Kidney epithelial cell (primary cell): ENCODE measurements around the gene DLG2. TPM values are rescaled to one million over a fixed set of nuclear protein-coding genes. Genes with fewer than 3 reads are reported as not detected.

Experiments used
- DNase-seq: peaks from one replicate; pipeline ENCODE4 v3.0.0-alpha.2; 2010; ENCODE audit warnings: low read depth
- H3K27me3 ChIP-seq: 2 replicates; pipeline ENCODE4 v1.6.0; 2011; ENCODE audit warnings: low read length; ENCODE audit not compliant: control insufficient read depth, insufficient read depth
- H3K36me3 ChIP-seq: 2 replicates; pipeline ENCODE4 v1.5.1; 2011; ENCODE audit warnings: low read length; ENCODE audit not compliant: control insufficient read depth, insufficient read depth
- H3K4me3 ChIP-seq: 2 replicates; pipeline ENCODE4 v1.5.1; 2011; ENCODE audit warnings: low read depth, mild to moderate bottlenecking, control low read depth, low read length
- total RNA-seq: library from RNA; depleted of rRNA; stranded (reverse); fragments of >200 nt; gene quantifications from 2 replicates; pipeline ENCODE4 v1.2.3, GENCODE V29; 2015
- TF ChIP-seq, protein P1 (sequence below): IDR thresholded peaks from 2 replicates; pipeline ENCODE4 v1.5.1; 2011; ENCODE audit warnings: mild to moderate bottlenecking, moderate library complexity, low read length, control low read depth, inconsistent platforms; ENCODE audit not compliant: insufficient read depth, poor library complexity, severe bottlenecking

DLG2 gene
- total RNA-seq, 1 donor from 2014 or later: 0.75 TPM

GRCh38 chr11:84146826-84147225 is 1480.3 kb downstream of the DLG2 start:
- Histone ChIP-seq H3K4me3 (no peak overlapping the region), H3K27me3 (no peaks in the 10 kb centered on the region), H3K36me3 (no peaks in the 10 kb centered on the region)
- TF ChIP-seq, protein P1, sequence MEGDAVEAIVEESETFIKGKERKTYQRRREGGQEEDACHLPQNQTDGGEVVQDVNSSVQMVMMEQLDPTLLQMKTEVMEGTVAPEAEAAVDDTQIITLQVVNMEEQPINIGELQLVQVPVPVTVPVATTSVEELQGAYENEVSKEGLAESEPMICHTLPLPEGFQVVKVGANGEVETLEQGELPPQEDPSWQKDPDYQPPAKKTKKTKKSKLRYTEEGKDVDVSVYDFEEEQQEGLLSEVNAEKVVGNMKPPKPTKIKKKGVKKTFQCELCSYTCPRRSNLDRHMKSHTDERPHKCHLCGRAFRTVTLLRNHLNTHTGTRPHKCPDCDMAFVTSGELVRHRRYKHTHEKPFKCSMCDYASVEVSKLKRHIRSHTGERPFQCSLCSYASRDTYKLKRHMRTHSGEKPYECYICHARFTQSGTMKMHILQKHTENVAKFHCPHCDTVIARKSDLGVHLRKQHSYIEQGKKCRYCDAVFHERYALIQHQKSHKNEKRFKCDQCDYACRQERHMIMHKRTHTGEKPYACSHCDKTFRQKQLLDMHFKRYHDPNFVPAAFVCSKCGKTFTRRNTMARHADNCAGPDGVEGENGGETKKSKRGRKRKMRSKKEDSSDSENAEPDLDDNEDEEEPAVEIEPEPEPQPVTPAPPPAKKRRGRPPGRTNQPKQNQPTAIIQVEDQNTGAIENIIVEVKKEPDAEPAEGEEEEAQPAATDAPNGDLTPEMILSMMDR: no peak
- DNase-seq: no peak

DNA sequence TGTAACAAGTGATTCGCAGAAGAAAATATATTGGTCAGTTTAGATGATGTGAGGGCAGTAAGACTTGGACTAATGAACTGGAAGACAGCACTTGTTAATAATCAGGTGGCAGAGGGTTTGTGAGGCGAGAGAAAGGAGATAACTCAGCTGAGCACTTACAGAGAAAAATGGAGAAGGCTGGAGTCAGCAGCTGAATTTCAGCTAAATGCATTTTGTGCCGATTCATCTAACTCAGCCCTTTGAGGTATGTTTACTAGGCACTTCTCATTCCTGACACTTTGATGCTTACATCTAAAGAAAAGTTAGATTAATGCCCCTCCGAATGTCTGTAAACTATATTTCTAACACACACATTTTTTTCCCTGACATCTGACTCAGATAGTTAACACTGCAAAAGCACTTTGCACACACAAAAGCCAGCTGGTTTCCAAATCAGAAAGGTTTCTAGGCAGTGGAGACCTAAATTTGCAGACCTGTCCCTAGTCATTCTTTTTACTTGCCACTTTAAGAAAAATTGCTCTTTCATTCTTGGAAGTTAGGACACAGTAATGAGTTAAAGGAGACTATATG is 1481.4 kb downstream of the DLG2 start:
- no peak overlapping the region for H3K4me3 ChIP-seq
- DNase-seq: no peak

DNA sequence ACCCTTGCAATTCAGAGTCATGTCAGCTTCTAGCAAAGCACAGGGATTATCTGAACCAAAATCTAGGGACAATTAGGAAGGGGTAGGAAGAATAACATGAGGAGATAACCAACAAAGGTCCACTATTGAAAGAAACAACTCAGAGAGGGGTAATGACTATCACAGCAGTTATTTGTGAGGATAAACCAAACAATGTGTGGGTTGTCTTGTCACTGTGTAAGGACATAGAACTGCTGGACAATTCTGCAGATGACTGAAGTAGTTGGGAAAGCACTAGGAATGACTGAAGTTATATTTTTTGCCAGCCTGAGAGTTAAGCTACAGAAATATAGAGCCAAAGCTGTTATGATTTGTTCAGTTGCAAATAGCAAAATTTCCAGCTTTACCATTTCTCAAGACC is 1482.6 kb downstream of the DLG2 start:
- TF ChIP-seq, protein P1: no peak
- no peak overlapping the region for H3K4me3 ChIP-seq
- DNase-seq: no peak
- H3K36me3 ChIP-seq: no peaks in the 10 kb centered on the region
- no peaks in the 10 kb centered on the region for H3K27me3 ChIP-seq

More for the DNA sequence above, 1481.4 kb downstream of the DLG2 start:
- Histone ChIP-seq H3K27me3 (no peaks in the 10 kb centered on the region), H3K36me3 (no peaks in the 10 kb centered on the region)
- TF ChIP-seq, protein P1: no peak

- Histone ChIP-seq H3K36me3 (no peaks in the 10 kb centered on the region), H3K4me3 (no peak overlapping the region), H3K27me3 (no peaks in the 10 kb centered on the region)
- no peak for DNase-seq
- TF ChIP-seq, protein P1: no peak
These were observed 1484.7 kb downstream of the DLG2 start for GRCh38 chr11:84142411-84142810.

DNA sequence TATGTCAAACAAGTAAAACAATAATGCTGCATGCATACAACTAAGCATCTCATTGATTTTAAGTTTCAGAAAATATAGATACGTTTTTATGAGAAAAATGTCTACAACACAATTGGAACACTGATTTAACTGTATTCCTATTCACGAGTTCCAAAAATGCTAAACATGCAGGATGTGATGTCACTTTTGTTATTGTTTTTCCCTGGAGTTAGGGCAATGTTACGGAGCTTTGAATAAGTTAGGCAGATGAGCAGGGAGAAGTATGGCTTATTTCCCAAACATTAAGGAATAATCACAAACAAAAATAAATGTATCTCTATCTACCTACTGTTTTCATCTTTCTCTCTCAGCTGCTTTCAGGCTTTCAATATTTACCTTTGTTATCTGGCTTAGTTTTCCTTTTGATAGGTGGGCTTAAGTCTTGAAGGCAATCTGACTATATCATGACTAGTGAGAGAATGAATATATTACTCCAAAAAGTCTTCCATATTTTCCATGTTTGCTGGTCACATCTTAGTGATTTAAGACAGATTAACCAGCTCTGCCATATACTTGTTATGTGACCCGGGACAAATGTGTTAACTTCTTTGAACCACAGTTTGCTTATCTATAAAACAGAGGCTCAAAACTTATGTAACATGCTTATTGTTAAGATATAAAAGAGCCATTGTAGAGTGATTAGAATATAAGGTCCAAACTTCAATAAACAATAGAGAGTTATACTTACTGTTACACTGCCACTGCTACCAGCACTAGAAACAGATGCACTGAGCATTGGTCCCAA is 1486.6 kb downstream of the DLG2 start:
- H3K4me3 ChIP-seq: no peak overlapping the region
- no peaks in the 10 kb centered on the region for H3K27me3 ChIP-seq
- TF ChIP-seq, protein P1: no peak
- H3K36me3 ChIP-seq: no peaks in the 10 kb centered on the region
- DNase-seq: no peak

- no peaks in the 10 kb centered on the region for H3K36me3 ChIP-seq
- TF ChIP-seq, protein P1: no peak
- no peak for DNase-seq
- H3K4me3 ChIP-seq: no peak overlapping the region
- H3K27me3 ChIP-seq: no peaks in the 10 kb centered on the region
These were observed 1489.2 kb downstream of the DLG2 start for GRCh38 chr11:84137960-84138359.
